Measurements from ENCODE around the gene TLX1.

Gene TLX1

GRCh38 chr10:101134299-101135127, 3.4 kb downstream of the TLX1 start:
- no peak for DNase-seq

- DNase-seq, result no peak
Measured at GRCh38 chr10:101135141-101136006, 4.3 kb downstream of the TLX1 start.

- DNase-seq, result no peak
Measured at GRCh38 chr10:101136007-101136707, 5.1 kb downstream of the TLX1 start.

- DNase-seq, result no peak
Measured at GRCh38 chr10:101136708-101137121, 5.6 kb downstream of the TLX1 start.

- no peak for DNase-seq
Measured at GRCh38 chr10:101137271-101137670, 6.2 kb downstream of the TLX1 start.

DNA sequence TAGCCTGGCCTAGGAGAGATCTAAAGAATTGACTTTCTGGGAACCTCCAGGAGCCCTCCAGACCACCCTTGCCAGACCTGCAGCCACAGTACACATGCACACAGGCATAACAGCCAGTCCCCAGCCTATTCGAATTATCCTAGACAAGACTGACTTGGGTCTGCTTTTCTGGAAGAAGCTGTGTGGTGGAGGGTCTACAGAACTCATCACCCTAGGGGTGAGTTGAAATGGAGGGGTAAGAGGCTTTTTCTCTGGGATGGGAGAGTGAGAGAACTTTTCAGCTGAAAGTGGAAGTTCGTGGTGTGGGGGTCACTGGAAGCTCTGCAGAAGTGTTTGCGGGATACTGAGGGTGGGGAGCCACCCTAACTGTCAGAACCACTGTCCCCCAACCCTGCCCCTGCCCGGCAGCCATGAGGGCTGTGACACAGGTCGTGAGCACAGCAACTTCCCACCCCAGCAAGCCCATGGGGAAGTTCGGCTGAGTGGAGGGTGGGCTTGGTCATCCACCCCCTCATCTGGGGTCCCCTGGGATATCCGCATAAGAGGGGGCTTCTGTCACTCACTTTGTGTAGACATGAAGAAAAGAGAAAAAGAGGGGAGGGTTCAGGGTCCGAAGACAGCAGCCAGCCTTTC, 7.8 kb downstream of the TLX1 start:
- no peak for DNase-seq

- no peak for DNase-seq
Measured at GRCh38 chr10:101139421-101139911, 8.4 kb downstream of the TLX1 start.

- DNase-seq, result no peak
Measured at GRCh38 chr10:101140084-101140949, 9.2 kb downstream of the TLX1 start.

GRCh38 chr10:101140950-101141615, 10.0 kb downstream of the TLX1 start:
- DNase-seq, result no peak

DNA sequence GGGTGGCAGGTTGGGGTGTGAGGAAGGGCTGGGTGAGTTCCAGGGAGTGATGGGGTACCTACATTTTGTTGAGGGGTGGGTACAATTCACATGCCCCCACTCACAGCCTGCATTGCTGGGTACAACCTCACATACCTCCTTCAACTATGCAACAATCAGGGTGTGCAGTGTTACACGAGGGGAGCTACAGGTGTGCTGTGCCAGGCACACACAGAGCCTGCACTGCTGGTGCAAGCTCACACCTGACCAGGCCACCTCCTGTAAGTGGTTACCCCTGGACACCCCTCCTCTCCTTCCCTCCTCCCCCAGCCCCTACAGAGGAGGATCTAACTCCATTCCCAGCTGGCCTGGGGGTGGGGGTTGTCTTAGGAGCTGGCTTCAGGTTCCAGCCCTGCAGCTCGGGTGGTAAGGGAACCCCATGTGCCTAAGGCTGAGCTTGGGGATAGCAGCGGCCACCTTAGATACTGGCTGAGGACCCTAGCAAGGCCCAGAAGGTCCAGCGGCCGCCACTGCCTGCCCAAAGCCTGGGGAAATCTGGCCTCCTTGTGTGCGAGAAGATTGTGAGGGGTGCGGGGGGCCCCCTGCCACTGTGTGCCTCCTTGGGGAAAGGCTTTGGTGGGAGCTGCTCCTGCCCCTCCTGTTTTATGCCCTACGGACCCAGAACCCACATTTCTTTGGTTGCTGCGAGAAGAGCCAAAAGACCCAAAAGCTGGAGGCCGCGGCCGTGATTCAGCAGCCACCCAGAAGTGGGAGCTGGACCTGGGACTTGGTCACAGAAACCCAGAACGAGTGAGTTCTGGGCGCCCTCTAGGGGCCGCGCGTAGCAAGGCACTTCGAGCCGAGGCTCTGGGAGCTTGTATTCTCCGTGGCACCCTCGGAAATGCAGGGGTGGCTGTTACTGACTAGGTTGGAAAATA, 10.8 kb downstream of the TLX1 start:
- DNase-seq, result peak; percentile 63 to 76 (median 66)

GRCh38 chr10:101142533-101143344, 11.6 kb downstream of the TLX1 start:
- no peak for DNase-seq

GRCh38 chr10:101143345-101143630, 12.2 kb downstream of the TLX1 start:
- no peak for DNase-seq

DNA sequence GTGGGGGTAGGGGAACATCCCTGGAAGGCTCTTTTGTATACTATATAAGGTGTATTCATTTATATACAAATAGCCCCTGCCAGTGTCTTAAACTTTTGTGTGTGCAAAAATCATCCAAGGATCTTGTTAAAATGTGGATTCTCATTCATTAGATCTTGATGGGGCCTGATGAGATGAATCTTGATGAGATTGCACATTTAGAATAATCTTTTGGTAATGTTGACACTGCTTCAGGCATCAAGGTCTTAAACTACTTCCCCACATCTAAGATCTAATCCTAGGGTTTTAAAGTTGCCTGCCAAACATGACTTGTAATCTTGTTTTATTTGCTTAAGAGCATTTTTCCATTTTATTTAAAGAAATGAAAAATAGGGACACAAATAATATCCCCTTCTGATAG, 13.0 kb downstream of the TLX1 start:
- DNase-seq, result no peak

- no peak for DNase-seq
Measured at GRCh38 chr10:101145145-101145544, 14.0 kb downstream of the TLX1 start.

GRCh38 chr10:101145750-101146391, 14.8 kb downstream of the TLX1 start:
- DNase-seq, result no peak

- no peak for DNase-seq
Measured at GRCh38 chr10:101146392-101147251, 15.5 kb downstream of the TLX1 start.

DNA sequence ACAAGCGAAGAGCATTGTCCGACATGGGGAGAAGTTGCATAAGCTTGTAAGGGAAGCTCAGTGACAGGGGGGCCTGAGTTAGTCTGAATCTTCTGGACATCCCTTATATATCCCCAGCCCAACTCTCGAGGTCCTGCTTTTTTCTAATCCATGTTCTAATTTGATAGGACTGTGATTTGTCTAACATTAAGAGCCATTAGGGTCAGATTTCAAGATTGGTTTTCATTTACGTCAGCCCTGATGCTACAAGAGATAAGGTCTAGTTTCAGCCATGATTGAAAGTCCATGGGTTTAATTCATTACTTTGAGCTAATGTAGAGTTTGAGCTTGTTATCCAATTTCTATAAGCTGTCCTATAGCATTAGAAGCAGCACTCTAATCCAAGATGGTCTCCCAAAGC, 20.3 kb downstream of the TLX1 start:
- no peak for DNase-seq

DNA sequence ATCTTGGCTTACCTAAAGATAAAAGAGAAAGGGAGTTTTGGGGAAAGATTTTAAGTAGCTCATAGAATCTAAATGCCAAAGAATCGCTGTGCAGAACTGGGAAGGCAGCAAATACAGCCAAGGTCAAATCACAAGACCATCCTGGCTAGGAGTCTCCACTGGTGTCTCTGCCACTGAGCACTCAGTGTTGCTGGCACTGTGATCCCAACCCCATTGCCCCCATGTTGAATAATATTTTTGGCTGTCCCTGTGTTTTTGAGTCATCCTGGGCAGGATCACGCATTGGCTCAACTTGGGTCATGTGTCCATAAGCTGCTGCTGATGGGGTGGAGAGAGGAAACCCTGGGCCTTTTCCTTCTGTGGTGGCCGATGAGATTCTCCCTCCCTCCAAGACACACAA, 21.2 kb downstream of the TLX1 start:
- no peak for DNase-seq
